PC-3 (cell line): ENCODE data around the gene GABRG3.

ENCODE experiments used
- CTCF ChIP-seq: fragments of 300-600 bp; sonication (generic); conservative IDR thresholded peaks from 2 replicates; pipeline ENCODE4 v1.5.1; 2017; ENCODE audit warnings: antibody characterized with exemption, low read depth, mild to moderate bottlenecking, low read length
- EZH2 ChIP-seq: fragments of 300-600 bp; sonication (generic); IDR thresholded peaks from one replicate; pipeline ENCODE4 v1.6.1; 2017; ENCODE audit warnings: antibody characterized with exemption, mild to moderate bottlenecking, low read length; ENCODE audit not compliant: unreplicated experiment
- EZH2phosphoT487 ChIP-seq: fragments of 300-600 bp; sonication (generic); IDR thresholded peaks from 2 replicates; pipeline ENCODE4 v1.6.1; 2018; ENCODE audit warnings: mild to moderate bottlenecking, antibody characterized with exemption, low read length, borderline replicate concordance

DNA sequence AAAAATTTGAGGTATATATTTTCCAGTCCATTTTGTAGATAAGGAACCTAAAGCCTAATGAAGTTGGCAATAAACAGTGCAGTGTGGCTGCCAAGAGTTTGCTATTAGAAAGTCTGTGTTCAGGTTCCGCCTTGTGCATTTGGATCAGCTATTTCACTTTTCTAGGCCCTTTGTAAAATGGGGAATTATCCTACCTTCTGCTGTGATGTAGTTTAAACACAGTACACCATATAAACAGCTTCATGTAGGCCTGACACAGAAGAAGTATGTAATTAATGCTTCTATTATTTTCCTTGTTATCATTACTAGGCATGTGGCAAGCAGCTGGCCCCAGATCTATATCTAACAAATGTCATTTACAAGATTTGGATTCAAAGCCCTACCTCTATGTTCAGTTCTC is 456.3 kb downstream of the GABRG3 start:
- TF ChIP-seq CTCF (no peak), EZH2 (no peak), EZH2phosphoT487 (no peak)
